ENCODE data around the gene AKIRIN1.

DNA sequence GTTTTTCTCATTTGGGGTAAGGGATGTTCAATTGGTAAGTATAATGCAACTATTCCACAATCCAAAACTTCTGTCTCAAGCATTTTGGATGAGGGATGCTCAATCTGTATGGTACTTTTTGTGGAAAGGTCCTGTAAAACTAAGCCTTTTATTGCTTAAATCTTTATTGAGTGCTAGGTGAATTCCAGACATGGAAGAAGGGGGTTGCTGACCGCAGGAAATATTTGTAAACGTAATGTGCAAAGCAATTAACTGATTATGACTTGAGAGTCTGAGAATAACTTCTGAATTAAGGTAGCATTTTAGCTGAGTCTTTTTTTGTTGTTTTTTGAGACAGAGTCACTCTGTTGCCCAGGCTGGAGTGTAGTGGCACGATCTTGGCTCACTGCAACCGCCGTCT lies 3.1 kb downstream of the AKIRIN1 start:
- TF ChIP-seq, protein P1, sequence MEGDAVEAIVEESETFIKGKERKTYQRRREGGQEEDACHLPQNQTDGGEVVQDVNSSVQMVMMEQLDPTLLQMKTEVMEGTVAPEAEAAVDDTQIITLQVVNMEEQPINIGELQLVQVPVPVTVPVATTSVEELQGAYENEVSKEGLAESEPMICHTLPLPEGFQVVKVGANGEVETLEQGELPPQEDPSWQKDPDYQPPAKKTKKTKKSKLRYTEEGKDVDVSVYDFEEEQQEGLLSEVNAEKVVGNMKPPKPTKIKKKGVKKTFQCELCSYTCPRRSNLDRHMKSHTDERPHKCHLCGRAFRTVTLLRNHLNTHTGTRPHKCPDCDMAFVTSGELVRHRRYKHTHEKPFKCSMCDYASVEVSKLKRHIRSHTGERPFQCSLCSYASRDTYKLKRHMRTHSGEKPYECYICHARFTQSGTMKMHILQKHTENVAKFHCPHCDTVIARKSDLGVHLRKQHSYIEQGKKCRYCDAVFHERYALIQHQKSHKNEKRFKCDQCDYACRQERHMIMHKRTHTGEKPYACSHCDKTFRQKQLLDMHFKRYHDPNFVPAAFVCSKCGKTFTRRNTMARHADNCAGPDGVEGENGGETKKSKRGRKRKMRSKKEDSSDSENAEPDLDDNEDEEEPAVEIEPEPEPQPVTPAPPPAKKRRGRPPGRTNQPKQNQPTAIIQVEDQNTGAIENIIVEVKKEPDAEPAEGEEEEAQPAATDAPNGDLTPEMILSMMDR (IDR thresholded peaks at IDR 0.05) = no peak
- TF ChIP-seq EZH2 (IDR thresholded peaks at IDR 0.05) (no peak), EZH2phosphoT487 (IDR thresholded peaks at IDR 0.05) (no peak)

Measured in neural progenitor cell (in vitro differentiated cells).